SIG-M5 treated with dmso at 0.1 percent for 504 hours (cell line): Measurements from ENCODE around the gene MYPOP.

Source experiments
- DNase-seq: peaks from one replicate; lab custom pipeline; 2025; ENCODE audit not compliant: unreplicated experiment; lab: John Stamatoyannopoulos, UW

The MYPOP gene, protein sequence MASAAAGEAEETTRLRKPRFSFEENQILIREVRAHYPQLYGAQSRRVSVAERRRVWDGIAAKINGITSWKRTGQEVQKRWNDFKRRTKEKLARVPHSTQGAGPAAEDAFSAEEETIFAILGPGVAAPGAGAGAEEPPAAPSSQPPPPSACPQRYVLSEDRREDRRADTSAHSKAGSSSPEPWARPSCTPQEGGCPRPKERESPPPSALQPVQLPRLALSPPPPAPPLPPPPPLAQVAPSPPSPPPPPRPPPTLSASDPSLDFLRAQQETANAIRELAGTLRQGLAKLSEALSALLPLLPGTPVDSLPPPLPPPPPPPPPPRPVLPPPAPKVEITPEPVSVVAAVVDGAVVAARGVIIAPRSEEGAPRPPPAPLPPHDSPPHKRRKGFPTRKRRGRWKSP

DNA sequence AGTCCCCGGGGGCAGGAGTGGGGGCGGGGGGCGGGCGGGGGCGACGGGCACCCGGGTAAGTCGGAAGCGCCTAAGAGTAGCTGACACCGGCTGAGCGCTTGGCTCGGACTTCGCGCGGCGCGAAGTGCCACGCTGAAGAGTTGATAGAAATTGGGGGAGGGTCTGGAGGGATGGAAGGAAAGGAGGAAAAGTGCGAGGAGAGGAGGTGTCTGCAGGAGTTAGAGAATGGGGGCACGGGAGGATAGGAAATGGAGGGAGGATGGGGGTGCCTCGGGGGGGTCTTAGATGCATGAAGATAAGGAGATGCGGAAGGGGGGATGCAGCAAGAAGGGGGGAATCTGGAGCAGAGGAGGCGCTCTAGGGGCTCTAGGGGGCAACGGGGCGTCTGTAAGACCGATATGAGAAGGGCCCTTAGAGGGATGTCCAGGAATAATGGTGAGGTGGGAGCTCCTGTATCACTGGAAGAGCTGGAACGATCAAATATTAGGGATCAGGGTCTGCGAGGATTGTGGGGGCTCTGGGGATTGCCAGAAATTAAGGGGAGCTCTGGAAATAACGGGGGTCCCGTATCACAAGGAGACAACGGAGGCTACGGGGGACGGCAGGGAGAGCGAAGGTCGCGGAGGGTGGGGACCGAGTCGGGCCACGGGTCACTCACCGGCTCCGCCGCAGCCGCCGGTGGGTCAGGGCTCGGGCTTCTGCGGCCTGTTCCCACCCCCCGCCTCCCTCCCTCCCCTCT, at the start of gene MYPOP:
Gene MYPOP (minus strand): TSS at position 702 of the 739 bp plus-strand sequence. CDS start 840 bp downstream, outside the sequence.
- no peak for DNase-seq

DNA sequence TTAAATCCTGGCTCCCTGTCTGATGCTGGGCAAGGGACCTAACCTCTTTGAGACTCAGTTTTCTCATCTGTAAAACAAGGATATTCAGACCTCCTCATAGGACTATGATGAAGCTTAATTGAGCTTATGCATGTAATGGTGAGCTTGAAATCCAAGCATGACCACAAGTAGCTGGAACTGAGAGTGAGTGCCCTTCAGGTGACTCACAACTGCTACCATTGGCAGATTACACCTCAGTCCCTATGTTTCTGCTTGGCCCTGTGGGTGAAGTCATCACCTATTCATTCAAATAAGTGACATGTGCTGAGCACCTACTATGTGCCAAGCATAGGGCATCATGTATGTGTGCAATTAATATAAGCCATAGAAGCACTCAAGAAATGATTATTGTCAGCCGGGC, 45.5 kb upstream of the MYPOP start:
- no peak for DNase-seq

DNA sequence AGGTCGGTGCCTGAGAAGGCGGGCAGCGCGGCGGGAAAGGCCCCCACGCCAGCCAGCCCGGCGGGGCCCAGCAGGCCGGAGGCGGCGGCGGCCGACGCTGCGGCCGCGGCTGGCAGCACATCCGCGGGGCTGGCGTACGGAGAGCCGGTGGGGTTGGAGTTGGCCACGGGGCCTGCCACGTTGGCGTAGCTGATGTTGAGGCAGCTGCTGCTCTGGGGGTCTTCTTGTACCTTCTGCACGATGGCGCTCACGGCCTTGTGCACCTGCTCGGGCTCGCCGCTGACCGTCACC, 38.0 kb upstream of the MYPOP start:
- DNase-seq, result no peak

DNA sequence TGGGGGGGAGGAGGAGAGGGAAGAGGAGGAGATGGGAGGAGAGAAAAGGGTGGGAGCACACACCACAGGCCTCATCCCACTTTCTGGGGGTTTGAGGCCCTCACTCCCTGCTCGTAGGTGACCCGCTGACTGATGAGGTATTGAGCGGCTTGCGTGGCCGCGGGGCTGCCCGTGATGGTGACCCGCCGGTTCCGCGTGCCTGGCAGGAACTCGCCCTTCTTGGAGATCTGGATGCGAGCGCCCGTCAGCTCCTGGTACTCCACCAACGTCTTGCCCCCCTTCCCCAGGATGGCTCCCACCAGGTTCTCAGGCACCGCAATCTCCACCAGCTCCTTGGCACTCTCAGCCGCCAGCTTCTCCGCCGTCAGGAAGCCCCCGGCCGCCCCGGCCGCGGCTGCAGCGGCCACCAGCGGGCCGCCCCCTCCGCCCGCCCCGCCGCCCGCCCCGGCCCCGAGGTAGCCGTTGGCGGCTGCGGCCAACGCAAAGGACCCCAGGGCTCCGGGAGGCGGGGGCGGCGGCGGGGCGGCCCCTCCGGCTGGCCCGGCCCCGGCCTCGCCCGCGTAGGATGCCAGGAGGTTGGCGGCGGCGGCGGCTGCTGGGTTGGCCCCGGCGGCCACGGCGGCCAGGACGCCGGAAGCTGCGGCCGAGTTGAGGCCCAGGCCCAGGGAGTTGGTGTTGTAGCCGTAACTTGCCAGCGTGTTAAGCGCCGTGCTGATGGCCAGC, 37.5 kb upstream of the MYPOP start:
- no peak for DNase-seq

DNA sequence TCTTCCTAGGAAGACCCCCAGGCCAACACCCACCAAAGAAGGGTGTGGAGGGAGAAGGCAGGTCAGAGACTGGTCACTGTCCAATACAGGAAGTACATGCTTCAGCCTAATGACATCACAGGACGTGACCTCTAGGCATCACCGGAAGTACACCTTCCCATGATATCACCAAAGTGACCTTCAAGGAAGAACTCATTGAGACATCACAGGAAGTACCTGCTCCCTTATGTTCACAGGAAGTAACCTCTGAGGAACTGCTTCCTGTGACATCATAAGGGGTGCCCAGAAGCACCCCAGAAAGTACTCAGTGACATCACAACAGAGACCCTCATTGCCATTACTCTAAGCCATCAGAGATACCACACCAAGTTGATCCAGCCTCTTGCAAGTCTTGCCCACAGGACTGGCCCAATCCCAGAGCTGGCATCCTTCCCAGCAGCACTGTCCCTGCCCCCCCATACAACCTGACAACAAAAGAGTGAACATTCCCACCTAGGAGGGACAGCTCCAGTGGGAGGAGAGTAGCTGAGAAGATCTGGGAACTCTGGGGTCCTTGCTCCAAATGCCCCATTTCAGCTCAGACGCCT, 36.4 kb upstream of the MYPOP start:
- no peak for DNase-seq

DNA sequence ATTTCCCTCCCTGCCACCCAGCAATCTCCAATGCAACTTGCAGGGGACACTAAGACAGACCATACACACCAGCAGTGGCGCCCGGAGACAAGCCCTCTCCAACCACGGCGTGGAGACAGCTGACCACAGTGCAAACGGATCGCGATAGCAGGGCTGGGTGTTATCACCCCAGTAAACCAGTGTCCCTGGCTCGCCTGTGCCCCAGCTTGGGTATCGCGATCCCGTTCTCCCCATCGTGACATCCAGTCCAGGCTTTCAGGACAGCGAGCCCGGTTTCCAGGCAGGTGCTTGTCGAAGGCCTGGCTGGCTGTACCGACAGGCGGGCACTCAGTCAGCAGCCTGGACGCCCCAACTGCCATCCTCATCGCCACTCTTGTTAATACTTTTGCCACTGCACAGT, 32.9 kb upstream of the MYPOP start:
- DNase-seq, result no peak

DNA sequence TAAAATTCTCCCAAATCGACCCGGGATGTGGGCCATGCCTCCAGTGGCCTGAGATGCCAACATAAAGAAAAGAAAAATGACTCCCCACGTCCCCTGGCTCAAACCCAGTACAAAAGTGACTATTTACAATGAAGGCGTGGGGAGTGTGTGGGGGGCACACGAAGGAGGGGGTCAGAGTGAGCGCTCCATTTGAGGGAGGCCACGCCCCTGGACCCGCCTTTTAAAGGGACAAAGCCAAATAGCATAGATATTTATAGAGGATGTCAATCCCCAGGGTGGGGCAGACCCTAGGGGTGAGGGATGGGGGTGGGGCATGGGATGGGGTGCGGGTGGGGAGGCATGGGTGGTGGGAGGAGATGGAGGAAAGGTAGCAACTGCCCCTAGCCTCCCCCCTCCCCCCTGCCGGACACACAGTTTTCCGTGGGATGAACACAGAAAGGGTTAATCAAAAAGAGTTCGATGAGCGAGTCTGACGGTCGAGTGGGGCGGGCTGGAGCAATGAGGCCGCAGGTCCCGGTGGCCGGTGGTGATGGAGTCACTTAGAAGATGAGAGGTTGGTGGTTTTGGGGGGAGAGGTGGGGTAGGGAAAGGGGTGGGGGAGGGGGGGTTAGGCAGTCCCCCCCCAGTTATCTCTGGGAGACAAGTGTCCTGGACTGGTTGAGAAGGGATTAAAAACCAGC, 32.3 kb upstream of the MYPOP start:
- DNase-seq, result no peak

DNA sequence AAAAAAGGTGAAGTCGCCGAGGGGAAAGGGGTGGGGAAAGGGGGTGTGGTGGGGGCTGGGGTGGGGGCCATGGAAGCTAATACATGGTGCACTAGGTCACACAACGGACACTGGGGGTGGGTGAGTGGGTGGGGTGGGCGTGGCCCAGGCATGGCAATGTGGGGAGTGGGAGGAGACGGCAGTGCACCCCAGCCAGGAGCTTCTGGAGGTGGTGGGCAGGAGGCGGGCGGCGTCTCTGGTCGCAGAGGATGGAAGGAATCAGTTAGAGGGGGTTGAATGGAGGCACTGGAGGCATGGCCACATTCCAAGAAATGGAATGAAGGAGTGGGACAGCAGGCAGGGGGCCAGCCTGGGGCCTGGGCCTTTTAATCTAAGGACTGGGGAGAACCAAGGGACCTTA, 31.3 kb upstream of the MYPOP start:
- no peak for DNase-seq

DNA sequence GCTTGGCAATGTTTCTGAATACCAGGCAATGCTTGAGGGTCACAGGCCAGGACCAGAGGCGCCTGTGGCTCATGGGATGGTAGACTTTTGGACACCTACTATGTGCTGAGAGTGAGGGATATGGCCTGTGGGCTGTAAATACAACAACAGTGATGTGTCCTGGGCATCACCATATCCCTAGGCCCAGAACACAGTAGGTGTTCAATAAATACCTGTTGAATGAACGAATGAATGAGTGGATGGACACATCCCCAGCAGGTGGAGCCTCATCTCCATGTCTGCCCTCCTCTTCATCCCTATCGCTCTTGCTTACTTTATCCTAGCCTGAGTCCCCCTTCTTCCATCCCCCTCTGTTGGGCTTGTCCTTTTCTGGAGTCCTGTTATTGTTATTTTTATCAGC, 28.6 kb upstream of the MYPOP start:
- DNase-seq, result no peak

DNA sequence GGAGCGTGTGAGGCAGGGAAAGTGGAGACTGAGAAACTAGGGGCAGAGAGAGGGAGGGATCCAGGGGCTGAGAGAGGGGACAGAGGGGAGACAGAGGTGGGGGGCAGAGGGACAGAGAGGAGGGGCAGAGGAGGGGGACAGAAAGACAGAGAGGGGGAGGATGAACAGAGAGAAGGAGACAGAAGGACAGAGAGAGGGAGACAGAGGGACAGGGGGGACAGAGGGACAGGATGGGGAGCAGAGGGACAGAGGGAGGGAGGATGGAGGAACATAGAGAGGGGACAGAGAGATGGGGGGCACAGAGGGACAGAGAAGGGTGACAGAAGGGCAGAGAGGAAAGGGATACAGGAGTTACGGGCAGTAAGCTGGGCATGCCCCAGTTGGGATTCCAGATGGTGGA, 26.8 kb upstream of the MYPOP start:
- DNase-seq, result no peak

DNA sequence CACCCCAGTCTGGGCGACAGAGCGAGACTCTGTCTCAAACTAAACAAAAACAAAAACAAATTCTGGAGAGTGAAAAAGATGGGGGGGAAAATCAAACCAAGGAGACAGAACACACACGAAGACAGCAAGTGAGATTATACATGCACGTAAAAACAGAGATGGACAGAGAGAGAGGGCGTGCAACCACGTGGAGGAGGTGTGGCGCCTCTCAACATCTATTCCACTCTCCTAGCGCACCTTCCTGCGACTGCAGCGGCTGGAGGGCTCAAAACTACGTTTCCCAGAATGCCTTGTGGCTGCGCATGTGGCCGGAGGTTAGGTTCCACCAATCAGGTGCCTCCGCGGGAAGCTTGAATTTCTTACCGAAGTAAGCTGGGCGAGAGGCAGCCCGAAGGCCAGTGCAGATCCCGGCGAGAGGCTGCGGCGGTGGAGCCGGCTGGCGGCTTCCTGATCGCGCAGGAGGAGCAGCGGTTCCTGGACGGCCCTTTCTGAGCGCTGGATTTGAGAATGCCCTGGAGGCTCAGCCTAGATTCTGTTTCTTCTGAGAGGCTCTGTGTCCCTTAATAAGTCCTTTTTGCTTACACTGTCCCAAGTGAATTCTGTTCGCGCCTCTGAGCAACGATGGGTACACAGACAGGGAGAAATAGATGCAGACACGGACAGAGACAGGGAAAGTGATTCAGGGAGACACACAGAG, 25.3 kb upstream of the MYPOP start:
- peak; percentile 75 for DNase-seq

DNA sequence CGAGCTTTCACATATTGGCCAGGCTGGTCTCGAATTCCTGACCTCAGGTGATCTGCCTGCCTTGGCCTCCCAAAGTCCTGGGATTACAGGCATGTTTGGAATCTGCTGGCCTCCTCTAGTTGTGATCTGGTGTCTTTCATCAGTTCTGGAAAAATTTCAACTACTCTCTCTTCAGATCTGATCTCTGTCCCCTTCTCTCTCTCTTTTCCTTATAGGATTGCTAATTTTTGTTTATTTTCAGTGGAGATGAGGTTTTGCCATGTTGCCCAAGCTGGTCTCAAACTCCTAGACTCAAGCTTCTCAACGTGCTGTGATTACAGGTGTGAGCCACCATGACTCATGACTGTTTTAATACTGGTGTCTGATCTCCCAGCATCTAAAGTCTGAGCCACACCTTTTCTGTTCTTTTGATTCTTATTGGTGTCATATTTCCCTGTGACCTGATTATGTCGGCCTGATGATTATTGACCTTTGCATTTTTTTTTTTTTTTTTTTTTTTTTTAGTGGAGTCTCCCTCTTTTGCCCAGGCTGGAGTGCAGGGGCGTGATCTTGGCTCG, 22.6 kb upstream of the MYPOP start:
- no peak for DNase-seq

DNA sequence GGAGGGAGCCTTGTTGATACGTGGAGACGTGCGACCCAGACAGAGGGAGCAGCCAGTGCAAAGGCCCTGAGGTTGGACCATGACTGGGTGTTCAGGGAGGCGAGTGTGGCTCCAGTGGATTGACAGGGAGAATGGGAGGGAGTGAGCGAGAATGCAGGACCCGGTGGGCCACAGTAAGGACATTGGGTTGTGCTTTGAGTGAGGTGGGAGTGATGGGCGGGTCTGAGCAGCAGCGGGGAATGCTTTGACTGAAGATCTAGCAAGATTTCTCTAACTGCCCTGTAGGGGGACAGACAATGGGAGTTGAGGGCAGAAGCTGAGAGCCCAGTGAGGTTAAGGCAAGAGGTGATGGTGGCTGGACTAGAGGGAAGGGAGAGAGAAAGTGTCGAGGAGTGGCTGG, 19.9 kb upstream of the MYPOP start:
- DNase-seq, result no peak

DNA sequence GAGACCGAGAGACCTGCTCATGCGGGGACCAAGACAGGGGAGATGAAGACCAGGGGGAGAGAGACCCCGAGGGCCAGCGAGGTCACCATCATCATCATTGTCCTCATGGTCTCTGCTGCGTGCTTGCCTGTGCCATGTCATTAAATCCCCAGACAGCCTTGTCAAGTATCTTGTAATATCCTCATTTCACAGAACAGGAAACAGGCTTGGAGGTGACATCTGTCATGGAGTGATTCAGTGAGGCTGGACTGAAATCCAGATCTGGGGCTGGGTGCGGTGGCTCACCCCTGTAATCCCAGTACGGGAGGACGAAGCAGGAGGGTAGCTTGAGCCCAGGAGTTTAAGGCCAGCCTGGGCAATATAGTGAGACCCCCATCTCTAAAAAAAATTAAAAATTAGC, 18.0 kb upstream of the MYPOP start:
- DNase-seq, result no peak

DNA sequence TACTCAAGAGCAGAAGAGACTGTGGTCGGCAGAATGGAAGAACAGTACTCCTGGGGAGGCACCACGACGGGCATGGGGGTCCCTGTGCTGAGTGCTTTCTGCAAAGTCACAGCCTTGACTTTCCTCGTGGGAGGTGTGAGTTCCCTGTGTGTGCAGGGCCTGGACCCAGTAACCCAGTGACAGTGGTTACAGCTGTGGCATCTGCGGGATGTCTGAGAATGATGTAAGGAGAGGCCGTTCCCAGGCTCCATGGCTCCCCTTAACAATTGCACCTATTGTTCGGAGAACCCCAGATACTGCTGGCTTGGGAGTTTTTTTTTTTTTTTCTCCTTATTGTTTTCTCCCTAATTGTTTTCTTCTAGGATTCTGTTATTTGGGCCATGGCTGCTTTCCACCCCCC, 17.3 kb upstream of the MYPOP start:
- DNase-seq, result no peak

DNA sequence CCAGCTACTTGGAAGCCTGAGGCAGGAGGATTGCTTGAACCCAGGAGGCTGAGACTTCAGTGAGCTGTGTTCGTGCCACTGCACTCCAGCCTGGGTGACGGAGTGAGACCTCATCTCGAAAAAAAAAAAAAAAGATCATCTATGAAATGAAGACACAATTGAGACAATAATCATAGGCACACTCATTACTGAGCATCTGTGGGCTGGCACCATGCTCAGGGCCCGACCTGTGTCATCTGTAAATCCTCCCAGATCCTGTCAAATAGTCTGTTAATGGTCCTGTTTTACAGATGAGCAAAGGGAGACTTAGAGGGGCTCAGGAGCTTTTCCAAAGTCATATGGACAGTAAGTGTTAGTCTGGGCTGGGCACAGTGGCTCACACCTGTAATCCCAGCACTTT, 16.3 kb upstream of the MYPOP start:
- no peak for DNase-seq

DNA sequence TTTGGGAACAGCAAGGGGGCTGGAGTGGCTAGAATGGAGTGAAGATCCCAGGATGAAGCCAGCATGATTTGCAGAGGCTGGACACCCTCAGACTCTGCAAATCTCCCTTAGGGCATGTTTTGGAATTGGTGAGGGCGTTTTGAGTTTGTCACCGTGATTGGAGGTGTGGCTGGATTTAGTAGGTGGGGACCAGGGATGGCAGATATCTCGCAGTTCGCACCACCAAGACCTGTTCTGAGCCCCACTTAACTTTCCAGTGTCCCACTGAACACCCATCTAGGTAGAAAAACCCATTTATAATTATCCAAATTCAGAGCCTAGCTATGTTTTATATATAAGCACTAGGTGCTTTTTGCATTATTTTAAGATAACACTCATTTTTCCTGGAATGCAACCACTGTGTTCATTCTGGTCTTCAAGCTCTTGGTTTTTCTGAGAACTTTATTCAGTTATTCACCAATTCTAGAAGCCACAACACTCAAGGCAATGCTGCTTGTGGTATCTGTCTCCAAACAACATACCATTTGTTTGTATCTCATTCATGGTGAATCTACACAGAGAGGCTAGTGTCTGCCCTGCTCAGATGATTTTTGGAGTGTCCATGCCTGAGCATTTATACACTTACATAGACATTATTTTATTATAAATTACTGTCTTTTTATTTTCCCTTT, 15.1 kb upstream of the MYPOP start:
- DNase-seq, result no peak

DNA sequence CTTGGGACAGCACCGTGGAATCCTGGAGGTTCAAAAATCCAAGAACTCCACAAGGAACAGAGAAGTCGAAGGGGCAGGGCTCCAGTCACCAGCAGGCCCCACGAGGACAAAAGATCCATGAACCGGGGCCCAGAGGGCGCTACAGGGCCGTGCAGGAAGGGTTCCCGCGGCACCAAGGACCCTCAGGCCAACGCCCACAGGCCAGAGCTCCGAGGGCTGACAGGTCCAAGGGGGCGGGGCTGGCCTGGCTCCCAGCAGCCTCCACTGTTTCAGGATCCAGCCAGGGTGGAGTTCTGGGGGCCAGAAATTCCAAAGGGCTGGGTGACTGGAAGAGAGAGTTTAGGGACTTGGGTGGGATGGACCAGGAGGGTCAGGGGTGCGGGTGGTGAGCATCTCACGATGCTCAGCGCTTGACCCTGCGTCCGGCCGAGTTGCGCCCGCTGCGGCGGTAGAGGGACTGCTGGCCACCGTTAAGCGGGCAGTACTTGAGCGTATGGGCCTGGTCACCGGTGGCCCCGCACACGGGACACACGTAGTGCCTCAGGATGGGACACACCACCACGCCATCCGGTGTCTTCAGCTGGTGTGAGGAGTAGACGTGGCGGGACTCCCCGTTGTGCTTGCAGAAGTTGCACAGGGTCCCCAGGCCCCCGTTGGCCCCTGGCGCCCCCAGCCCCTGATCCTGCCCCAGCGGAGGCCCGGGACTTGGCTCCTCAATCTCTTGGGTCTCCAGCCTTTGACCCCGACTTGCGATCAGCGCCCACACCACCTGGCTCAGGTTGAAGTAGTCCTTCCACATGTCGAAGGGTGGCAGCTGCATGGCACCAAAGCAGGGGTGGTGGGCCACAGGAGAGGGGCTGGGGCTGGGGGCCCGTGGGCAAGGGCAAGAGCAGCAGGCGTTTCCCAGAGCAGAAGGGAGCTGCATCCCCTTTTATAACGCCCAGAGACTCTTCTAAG, 11.7 kb upstream of the MYPOP start, which contains the start of gene NANOS2:
Gene NANOS2 (minus strand): TSS at position 905 of the 957 bp plus-strand sequence. CDS start 85 bp downstream, at position 820.
- DNase-seq, result no peak
